Stimulated activated naive B cell treated with anti-CD40 and anti-IgM and Interleukin-4, amounts not matched to agents 10 μg/mL and 1 μg/mL and 100 μg/mL, for 72 hours (primary cell): ENCODE results near the gene CDH23.

Experiments used
- ATAC-seq, 2 donors: fragments of 150-1000 bp; cut with Tn5 transposase; replicated peaks; 2 replicates each; pipeline ENCODE4 v1.10.0; 2021; ENCODE audit warnings: moderate library complexity in 1 of 2
- DNase-seq: peaks from one replicate; pipeline ENCODE4 v3.0.0; 2021
- H3K27ac Mint-ChIP-seq: one replicate; pipeline ENCODE4 v1.8.0; 2022; ENCODE audit warnings: mild to moderate bottlenecking, mixed read lengths
- H3K27me3 Mint-ChIP-seq, 2 donors: one replicate each; pipeline ENCODE4 v1.8.0; 2022; ENCODE audit warnings: mixed read lengths in 2 of 2
- H3K36me3 Mint-ChIP-seq, 2 donors: one replicate each; pipeline ENCODE4 v1.8.0; 2022; ENCODE audit warnings: mixed read lengths in 2 of 2, mild to moderate bottlenecking in 1 of 2
- H3K4me1 Mint-ChIP-seq, 2 donors: one replicate each; pipeline ENCODE4 v1.8.0; 2022; ENCODE audit warnings: mixed read lengths in 2 of 2, mild to moderate bottlenecking in 1 of 2
- H3K4me3 Mint-ChIP-seq, 2 donors: one replicate each; pipeline ENCODE4 v1.8.0; 2022; ENCODE audit warnings: mild to moderate bottlenecking in 2 of 2, mixed read lengths in 2 of 2, moderate library complexity in 1 of 2
- H3K9me3 Mint-ChIP-seq, 2 donors: one replicate each; pipeline ENCODE4 v1.8.0; 2022; ENCODE audit warnings: mixed read lengths in 2 of 2, mild to moderate bottlenecking in 1 of 2

The CDH23 gene

DNA sequence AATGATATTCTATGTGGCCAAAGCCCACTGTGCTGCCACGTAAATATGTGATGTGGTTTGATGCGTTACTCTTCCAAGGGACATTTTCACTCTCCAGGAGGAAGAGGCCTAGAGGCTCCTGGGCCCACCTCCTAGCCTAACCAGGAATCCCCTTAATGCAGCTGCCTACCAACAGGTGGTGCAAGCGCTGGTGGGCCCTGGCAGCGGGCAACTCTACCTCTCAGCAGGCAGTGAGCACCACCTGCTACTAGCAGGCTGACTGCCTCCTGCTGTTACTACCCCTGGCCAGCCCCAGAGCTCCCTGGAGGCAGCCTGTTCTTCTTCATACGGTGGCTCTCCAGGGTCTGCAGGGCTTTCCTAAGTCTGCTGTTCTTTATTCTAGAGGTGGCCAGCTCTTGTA is 62.8 kb downstream of the CDH23 start:
- Mint-ChIP-seq H3K27ac (no peak overlapping the region), H3K27me3 (peaks cover 4 to 28% of the 10 kb centered on the region in 2 donors)

DNA sequence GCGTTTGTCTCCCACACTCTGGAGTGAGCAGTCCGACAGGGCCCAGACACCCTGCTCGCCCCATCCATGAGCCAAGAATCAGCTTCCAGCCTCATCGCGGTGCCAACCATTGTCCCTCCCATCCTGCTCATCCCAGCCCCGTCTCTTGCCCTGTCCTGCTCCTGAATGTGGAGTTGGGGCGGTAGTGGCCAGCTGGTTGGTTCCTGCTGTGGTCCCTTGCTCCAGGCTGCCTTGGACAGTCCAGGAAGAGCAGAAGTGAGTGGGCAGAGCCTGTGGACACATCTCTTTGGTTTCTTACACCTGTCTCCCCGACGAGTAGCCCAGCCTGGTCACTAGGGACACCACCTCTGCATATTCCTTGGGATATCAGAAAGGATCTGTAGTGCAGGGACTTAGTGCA is 63.9 kb downstream of the CDH23 start:
- Mint-ChIP-seq H3K36me3 (no peaks in the 10 kb centered on the region), H3K4me3 (no peak overlapping the region), H3K27me3 (peaks cover 4 to 27% of the 10 kb centered on the region in 2 donors), H3K4me1 (no peaks in the 10 kb centered on the region), H3K27ac (no peak overlapping the region), H3K9me3 (no peaks in the 10 kb centered on the region)
- ATAC-seq = no peak
- DNase-seq = no peak

More for the DNA sequence above, 62.8 kb downstream of the CDH23 start:
- H3K4me3 Mint-ChIP-seq = no peak overlapping the region
- no peaks in the 10 kb centered on the region for H3K4me1 Mint-ChIP-seq
- H3K9me3 Mint-ChIP-seq = no peaks in the 10 kb centered on the region
- ATAC-seq = no peak
- no peaks in the 10 kb centered on the region for H3K36me3 Mint-ChIP-seq
- no peak for DNase-seq

DNA sequence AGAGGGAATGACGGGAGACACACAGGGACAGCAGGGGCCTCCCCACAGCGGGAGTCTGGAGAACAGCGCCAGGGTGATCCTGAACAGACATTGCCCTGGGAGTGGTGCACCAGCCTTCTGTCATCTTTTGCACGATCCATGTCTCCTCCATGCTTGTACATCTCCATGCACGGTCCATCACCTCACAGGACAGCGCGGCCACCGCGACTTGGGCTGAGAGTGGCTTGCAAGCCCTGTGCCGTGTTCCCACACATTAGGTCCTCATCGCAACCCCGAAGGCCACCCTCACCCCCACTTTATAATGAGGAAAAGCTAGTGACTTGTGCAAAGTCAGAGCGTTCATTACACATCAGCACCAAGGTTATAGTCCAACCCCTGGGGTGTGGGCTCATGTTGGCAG is 64.7 kb downstream of the CDH23 start:
- Mint-ChIP-seq H3K4me3 (no peak overlapping the region), H3K36me3 (no peaks in the 10 kb centered on the region), H3K27me3 (peaks cover 0 to 21% of the 10 kb centered on the region in 2 donors), H3K9me3 (no peaks in the 10 kb centered on the region), H3K4me1 (no peaks in the 10 kb centered on the region), H3K27ac (no peak overlapping the region)
- DNase-seq = no peak
- no peak for ATAC-seq

DNA sequence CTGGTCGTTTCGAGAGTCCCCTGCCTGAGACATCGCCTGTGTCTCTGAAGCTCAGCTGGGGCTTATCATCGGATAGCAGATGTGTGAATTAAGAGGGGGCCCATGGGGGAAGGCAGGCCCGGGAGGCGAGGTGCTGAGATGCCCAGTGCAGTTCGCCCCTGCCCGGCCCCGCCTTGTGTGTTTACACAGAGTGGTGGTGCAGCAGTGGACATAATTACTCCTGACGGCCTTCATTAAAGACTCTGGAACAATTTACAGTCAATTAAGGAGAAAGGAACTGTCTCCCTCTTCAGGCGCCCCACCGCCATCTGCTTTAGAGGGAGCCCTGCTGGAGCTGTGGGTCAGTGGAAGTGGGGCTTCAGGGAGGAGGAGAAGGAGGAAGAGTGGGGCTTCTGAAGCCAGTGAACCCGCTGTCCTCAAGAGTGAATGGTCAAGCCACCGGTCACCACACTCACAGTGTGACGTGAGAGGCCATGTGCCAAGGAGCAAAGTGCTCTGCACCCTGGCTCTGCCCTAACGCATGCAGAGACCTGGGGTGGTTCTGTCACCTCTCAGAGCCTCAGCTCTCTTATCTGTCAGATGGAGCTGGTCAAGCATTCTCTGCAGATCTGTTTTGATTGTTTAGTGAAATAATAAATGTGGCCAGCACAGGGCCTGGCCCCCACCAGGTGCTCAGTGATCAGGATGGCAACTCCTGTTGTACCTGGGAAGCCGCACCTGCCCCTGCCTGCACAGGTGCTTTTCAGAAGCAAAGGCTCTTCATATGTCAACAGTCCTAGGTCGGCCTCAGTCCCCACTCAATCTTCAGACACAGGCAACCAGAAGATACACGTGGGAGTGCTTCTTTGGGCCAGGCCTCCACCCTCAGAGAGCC is 65.6 kb downstream of the CDH23 start:
- H3K9me3 Mint-ChIP-seq = no peaks in the 10 kb centered on the region
- H3K4me1 Mint-ChIP-seq = no peaks in the 10 kb centered on the region
- H3K27me3 Mint-ChIP-seq = peaks cover 0 to 14% of the 10 kb centered on the region in 2 donors
- H3K27ac Mint-ChIP-seq = no peak overlapping the region
- no peaks in the 10 kb centered on the region for H3K36me3 Mint-ChIP-seq
- no peak for DNase-seq
- no peak for ATAC-seq
- no peak overlapping the region for H3K4me3 Mint-ChIP-seq

DNA sequence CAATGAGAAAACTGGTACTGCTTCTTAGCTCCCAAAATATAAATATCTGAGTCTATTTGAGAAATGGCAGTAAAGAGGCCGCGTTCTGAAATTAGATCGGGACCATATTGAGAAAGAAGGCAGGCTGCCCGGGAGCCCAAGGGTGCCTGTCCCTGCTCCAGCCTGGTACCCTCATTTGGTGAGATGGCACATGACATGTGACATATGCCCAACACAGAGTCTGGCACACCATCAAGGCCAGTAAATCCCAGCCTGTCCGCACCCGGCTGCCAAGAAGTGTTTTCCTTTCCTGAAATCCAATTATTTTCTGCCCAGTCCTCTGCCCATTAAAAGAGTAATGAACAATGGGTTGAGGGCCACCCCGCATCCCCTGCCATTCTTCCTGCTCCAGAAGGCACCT is 66.4 kb downstream of the CDH23 start:
- Mint-ChIP-seq H3K4me1 (no peaks in the 10 kb centered on the region), H3K27ac (no peak overlapping the region), H3K4me3 (no peak overlapping the region), H3K36me3 (no peaks in the 10 kb centered on the region), H3K9me3 (no peaks in the 10 kb centered on the region), H3K27me3 (peaks cover 0 to 14% of the 10 kb centered on the region in 2 donors)
- DNase-seq (no peak), ATAC-seq (no peak)

DNA sequence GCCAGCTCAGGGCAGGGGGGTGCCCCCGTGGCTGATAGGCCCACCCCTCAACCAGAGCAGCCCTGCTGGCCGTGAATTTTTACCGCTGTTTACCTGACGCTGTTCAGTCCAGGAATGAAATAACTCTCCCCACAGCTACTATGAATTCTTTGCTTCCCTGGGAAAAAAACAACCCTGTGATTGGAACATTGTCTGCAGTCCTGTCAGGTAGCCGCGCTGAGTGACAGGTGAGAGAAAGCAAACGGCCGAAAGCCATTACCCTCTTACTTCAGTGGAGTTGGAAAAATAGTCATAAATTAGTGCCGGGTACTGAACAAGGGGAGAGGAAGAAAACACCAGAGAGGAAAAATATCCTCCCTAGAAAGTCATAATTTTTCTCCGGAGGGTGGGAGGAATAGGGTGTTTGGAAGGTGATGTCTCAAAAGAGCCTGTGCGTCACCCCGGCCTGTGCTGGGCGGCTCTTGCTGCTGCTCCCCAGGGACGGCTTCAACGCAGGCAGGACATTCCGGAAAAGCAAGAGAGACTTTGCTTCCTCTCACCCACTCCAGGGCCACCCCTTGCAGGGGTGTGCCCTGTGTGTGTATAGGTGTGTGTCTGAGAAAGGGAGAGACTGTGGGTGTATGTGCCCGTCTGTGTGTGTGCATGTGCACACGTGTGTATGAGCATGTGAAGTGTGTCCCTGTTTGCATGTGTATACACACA is 69.0 kb downstream of the CDH23 start:
- peak in 1 of 2 donors; percentile 23 for ATAC-seq
- peaks cover 0 to 8% of the 10 kb centered on the region in 2 donors for H3K27me3 Mint-ChIP-seq
- no peaks in the 10 kb centered on the region for H3K9me3 Mint-ChIP-seq
- H3K36me3 Mint-ChIP-seq = no peaks in the 10 kb centered on the region
- H3K4me3 Mint-ChIP-seq = no peak overlapping the region
- no peaks in the 10 kb centered on the region for H3K4me1 Mint-ChIP-seq
- no peak for DNase-seq
- H3K27ac Mint-ChIP-seq = no peak overlapping the region

DNA sequence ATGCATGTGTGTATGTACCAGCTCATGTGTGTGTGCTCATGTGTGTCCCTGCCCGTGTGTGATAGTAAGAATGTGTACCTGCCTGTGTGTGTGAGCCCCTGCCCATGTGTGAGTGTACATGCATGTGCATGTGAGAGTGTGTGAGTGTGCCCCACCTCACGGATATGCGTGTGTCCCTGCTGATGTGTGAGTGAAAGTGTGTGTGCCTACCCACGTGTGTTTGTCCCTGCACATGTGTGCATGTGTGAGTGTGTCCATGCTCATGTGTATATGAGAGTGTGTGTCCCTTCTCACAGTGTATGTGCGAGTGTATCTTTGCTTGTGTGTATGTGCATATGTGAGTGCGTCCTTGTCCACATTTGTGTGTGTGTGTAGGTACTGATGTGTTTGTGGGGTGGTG is 69.6 kb downstream of the CDH23 start:
- no peaks in the 10 kb centered on the region for H3K36me3 Mint-ChIP-seq
- H3K27ac Mint-ChIP-seq = no peak overlapping the region
- DNase-seq (no peak), ATAC-seq (no peak)
- no peak overlapping the region for H3K4me3 Mint-ChIP-seq
- H3K27me3 Mint-ChIP-seq = peaks cover 4 to 8% of the 10 kb centered on the region in 2 donors
- H3K4me1 Mint-ChIP-seq = no peaks in the 10 kb centered on the region
- H3K9me3 Mint-ChIP-seq = no peaks in the 10 kb centered on the region

DNA sequence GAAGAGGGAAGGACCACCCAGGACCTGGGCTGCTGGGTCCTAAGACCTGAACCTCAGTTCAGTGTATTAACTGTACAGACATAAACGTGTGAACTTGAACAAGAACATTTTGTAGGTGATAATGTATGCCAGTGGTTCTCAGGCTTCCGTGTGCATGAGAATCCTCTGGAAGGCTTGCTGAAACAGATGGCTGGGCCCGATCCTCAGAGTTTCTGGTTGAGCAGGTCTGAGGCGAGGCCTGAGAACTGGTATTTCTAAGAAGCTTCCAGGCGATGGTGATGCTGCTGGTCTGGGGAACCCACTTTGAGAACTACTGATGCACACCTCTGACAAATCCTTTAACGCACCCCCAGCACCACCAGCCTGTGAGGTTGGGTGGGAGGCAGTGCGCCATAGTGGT is 70.4 kb downstream of the CDH23 start:
- Mint-ChIP-seq H3K27me3 (peaks cover 1 to 9% of the 10 kb centered on the region in 2 donors), H3K27ac (no peak overlapping the region), H3K4me1 (no peaks in the 10 kb centered on the region), H3K9me3 (no peaks in the 10 kb centered on the region), H3K4me3 (no peak overlapping the region), H3K36me3 (no peaks in the 10 kb centered on the region)
- DNase-seq (no peak), ATAC-seq (no peak)

DNA sequence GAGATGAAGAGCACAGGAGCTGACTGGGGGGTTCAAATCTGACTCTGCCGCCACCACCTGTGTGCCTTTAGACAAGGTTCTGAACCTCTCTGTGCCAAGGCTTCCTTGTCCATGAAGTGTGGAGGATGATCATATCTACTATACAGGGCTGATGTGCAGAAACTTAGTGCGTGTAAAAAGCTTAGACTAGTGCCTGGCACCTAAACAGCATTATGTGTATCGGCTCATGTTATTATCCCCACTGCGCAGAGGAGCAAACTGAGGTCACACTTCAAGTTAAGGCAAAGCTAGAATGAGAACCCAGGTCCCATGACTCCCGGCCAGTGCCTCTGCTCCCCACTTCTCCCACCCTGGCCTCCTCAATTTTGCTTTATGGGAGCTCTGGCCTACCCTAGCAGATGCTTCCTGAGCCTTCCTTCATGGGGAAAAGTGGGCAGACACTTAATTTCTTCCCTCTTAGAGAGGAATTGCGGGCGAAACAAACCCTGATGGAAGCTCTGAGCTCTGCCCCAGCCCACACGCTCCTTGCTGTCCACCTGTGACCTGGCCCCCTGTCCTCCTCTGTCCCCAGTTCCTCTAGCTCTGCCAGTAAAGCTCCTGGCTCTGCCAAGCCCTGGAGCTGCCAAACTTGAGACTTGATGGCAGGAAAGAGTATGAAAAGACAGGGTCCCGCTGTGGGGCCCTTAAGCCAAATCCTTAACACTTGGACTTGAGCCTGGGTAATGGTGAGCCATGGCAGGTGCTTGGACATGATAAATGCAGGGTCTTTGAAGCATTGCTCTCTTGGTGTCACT is 71.0 kb downstream of the CDH23 start:
- no peaks in the 10 kb centered on the region for H3K9me3 Mint-ChIP-seq
- no peaks in the 10 kb centered on the region for H3K36me3 Mint-ChIP-seq
- peaks cover 4 to 9% of the 10 kb centered on the region in 2 donors for H3K27me3 Mint-ChIP-seq
- ATAC-seq (no peak), DNase-seq (no peak)
- H3K4me3 Mint-ChIP-seq = no peak overlapping the region
- no peaks in the 10 kb centered on the region for H3K4me1 Mint-ChIP-seq
- no peak overlapping the region for H3K27ac Mint-ChIP-seq

DNA sequence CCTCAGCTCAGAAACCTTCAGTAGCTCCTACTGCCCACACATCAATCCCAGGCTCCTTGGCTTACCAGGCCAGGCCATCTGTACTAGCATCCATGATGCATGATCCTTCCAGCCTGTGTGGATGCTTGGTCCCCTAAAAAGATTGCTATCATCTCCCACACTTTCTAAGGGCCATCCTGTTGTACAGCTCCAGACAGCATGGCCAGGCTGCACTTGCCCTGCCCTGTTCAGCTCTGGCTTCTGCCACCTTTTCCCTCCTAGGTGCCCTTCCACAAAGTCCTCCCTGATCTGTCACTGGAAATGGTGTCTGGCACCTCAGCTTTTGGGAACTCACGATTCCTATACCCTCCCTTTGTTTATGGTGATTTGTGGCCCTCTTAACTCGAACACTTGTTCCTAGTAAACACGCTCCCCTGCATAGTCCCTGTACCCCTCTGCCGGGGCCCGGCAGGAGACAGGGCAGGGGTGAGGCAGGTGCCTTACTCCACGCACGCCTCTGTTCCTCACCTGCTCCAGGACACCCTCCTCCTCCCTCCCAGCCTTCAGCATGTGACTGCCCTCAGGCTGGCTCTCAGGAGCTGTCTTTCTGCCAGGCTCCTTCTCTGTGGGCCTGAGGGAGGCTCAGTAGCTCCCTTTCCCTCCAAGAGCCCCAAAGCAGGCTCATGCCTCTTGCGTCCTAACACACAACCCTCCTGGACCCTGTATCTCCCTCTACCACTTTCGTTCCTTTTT is 71.8 kb downstream of the CDH23 start:
- no peak overlapping the region for H3K27ac Mint-ChIP-seq
- no peak overlapping the region for H3K4me3 Mint-ChIP-seq
- ATAC-seq = no peak

DNA sequence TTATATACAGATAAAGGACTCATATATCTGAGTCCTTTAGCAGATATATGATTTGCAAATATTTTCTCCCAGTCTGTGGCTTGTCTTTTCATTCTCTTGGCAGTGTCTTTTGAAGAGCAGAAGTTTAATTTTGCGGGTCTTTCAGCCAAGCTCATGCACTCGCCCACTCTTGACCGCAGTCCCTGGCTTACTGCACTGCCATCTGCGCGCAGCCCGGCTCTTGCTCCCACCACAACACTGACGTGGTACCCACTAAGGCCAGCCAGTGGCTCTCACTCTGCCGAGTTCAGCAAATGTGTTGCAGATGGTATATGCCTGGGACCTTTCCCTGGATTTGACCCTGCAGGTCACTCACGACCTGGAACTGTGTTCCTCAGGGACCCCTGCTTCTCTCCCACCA is 74.3 kb downstream of the CDH23 start:
- H3K27me3 Mint-ChIP-seq = peaks cover 4 to 9% of the 10 kb centered on the region in 2 donors
- no peak for DNase-seq
- H3K4me3 Mint-ChIP-seq = no peak overlapping the region
- no peak overlapping the region for H3K27ac Mint-ChIP-seq
- H3K4me1 Mint-ChIP-seq = peaks cover 13 to 16% of the 10 kb centered on the region in 2 donors
- no peak for ATAC-seq
- no peaks in the 10 kb centered on the region for H3K36me3 Mint-ChIP-seq
- H3K9me3 Mint-ChIP-seq = no peaks in the 10 kb centered on the region

More for the DNA sequence above, 71.8 kb downstream of the CDH23 start:
- Mint-ChIP-seq H3K4me1 (no peaks in the 10 kb centered on the region), H3K9me3 (no peaks in the 10 kb centered on the region), H3K27me3 (peaks cover 4 to 9% of the 10 kb centered on the region in 2 donors), H3K36me3 (no peaks in the 10 kb centered on the region)
- DNase-seq = no peak

DNA sequence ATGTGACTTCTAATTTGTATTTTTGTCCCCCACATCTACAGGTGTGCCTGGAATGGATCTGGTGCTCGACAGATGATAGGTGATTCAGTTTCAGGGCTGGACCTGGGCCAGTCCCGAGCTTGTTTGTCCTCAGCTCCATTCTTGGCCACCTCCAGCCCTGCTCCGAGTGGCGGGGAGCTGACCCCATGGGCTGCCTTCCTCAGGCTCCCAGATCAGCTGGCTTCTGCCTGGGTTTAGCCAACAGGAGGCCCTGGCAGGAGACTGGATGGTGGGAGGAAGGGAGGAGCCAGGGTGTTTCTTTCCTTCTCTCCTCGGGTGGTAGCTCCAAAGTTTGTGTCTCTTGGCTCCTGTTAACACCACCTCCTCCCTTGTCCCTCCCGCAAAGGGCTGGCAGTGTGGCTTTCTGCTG is 75.2 kb downstream of the CDH23 start:
- Mint-ChIP-seq H3K27me3 (peaks cover 4 to 9% of the 10 kb centered on the region in 2 donors), H3K4me3 (no peak overlapping the region), H3K9me3 (no peaks in the 10 kb centered on the region), H3K36me3 (no peaks in the 10 kb centered on the region), H3K27ac (no peak overlapping the region), H3K4me1 (peaks cover 16 to 19% of the 10 kb centered on the region in 2 donors)
- ATAC-seq (no peak), DNase-seq (no peak)

DNA sequence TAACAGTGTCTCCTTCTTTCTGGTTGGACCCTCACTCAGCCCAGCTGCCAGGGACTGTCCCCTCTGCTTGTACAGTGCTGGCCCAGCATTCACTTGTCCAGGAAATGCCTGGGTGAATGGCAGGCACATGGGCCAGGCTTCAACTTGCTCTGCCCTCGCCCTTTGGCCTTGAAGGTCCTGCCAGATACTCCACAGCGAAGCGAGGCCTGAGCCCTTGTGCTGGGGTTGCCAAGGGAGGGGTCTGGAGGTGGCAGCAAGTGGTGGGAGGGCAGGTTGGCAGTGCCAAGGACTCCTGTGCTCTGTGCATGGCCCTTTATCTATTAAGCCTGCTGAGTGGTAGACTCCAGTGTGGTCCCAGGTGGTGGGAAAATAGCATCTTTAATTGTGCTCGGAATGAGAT is 75.7 kb downstream of the CDH23 start:
- Mint-ChIP-seq H3K4me3 (no peak overlapping the region), H3K9me3 (no peaks in the 10 kb centered on the region), H3K27ac (no peak overlapping the region), H3K36me3 (no peaks in the 10 kb centered on the region), H3K4me1 (peaks cover 16 to 19% of the 10 kb centered on the region in 2 donors), H3K27me3 (peaks cover 4 to 9% of the 10 kb centered on the region in 2 donors)
- DNase-seq = no peak
- ATAC-seq = no peak

DNA sequence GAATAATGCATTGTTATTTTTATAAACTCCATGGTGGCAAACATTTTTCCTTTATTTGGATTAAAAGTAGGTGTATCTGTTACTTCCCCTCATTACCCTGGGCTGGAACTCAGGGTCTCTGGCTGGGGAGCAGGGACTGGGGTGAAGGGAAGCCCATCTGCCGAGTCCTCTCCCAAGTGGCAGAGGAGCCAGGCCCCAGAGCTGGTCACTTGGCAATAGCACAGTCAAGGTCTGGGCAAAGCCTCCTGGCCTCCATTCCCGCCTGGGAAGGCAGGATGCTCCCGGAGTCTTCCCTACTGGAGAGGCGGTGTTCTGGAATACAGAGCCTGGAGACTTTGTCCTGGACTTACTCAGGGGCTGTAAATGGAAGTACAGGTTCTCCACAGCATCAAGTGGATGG is 76.2 kb downstream of the CDH23 start:
- H3K4me1 Mint-ChIP-seq = peaks cover 16 to 19% of the 10 kb centered on the region in 2 donors
- no peak overlapping the region for H3K27ac Mint-ChIP-seq
- ATAC-seq = no peak
- peaks cover 4 to 9% of the 10 kb centered on the region in 2 donors for H3K27me3 Mint-ChIP-seq
- no peak overlapping the region for H3K4me3 Mint-ChIP-seq
- DNase-seq = no peak
- H3K36me3 Mint-ChIP-seq = no peaks in the 10 kb centered on the region
- H3K9me3 Mint-ChIP-seq = no peaks in the 10 kb centered on the region
